GM12874 (cell line): Measurements from ENCODE around the gene IL3.

Source experiments
- TF ChIP-seq, protein P1 (sequence below): IDR thresholded peaks from 2 replicates; pipeline ENCODE4 v1.5.1; 2011; ENCODE audit warnings: low read depth, mild to moderate bottlenecking, control low read depth, low read length, moderate library complexity; ENCODE audit not compliant: insufficient read depth

The IL3 gene, protein sequence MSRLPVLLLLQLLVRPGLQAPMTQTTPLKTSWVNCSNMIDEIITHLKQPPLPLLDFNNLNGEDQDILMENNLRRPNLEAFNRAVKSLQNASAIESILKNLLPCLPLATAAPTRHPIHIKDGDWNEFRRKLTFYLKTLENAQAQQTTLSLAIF

DNA sequence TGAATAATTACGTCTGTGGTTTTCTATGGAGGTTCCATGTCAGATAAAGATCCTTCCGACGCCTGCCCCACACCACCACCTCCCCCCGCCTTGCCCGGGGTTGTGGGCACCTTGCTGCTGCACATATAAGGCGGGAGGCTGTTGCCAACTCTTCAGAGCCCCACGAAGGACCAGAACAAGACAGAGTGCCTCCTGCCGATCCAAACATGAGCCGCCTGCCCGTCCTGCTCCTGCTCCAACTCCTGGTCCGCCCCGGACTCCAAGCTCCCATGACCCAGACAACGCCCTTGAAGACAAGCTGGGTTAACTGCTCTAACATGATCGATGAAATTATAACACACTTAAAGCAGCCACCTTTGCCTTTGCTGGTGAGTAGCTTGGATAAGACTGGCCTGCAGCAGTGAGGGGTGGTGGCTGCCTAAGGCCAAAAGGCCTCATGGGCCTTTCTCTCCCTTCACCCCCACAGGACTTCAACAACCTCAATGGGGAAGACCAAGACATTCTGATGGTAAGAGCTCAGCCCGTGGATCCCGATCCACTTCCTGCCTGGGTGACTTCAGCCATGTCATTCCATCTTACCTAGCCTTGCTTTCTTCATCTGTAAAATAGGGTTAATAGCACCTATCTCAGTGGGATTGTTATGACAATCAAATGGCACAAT lies at the start of gene IL3:
IL3 (plus strand) TSS at position 155 of the 661 bp plus-strand sequence; CDS start at position 207, 52 bp downstream.
- TF ChIP-seq, protein P1, sequence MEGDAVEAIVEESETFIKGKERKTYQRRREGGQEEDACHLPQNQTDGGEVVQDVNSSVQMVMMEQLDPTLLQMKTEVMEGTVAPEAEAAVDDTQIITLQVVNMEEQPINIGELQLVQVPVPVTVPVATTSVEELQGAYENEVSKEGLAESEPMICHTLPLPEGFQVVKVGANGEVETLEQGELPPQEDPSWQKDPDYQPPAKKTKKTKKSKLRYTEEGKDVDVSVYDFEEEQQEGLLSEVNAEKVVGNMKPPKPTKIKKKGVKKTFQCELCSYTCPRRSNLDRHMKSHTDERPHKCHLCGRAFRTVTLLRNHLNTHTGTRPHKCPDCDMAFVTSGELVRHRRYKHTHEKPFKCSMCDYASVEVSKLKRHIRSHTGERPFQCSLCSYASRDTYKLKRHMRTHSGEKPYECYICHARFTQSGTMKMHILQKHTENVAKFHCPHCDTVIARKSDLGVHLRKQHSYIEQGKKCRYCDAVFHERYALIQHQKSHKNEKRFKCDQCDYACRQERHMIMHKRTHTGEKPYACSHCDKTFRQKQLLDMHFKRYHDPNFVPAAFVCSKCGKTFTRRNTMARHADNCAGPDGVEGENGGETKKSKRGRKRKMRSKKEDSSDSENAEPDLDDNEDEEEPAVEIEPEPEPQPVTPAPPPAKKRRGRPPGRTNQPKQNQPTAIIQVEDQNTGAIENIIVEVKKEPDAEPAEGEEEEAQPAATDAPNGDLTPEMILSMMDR: no peak

DNA sequence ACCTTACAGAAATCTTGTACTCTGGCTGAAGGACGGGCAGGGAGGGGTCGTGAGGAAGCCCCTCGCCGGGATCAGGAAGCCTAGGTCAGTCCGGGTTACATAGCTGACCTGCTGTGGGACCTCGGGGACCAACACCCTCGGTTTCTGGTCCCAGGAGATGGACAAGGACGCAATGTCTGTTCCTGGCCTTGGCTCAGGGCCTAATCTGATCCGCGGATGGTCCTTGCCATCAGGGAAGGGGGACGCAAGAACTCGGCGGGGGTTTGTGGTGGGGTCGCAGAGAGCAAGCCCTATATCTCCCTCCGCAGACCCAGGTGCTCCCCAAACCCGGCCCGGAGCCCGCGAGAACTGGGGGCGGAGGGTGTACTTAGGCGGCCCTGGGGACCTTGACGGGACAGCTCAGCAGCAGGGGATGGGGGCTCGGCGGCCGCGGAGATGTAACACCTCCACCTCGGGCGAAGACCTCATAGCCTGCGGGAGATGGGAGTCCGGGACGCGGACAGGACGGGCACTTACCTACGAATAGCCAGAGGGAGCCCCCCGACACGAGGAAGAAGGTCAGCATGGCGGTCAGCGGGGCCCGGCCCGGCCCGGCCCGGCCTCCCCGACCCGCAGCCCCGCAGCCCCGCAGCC lies 49.4 kb upstream of the IL3 start:
- TF ChIP-seq, protein P1: no peak

DNA sequence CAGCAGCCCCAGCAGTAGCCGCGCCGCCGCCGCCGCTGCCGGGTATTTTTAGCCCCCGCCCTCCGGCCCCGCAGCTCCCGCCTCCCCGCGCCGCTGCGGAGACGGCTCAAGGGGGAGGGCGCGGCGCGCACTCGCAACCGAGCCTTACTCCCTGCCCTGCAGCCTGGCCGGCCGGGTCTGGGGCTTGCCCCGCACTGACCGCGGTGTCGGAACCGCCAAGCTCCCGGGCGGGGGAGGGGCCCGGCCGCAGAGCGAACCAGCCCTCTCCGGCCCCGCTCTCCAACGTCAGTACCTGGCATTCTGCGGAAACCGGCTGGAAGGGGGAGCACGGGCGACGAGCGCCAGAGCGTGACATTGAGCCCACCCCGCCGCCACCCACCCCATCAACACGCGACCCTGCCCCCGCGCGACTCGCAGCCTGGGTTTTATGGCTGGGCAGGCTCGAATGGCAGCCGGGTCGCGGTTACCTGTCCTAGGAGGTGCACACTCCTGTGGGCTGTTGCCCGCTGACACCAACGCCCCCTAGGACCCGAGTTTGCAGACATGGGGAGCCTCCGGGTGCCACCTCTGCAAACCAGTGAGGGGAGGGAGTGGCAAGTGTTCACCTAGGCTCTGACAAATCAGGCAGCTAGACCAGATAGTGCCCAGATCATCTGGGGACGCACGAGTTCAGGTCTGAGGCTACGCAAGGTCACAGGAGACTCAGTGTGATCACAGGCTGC lies 48.7 kb upstream of the IL3 start, which contains the start of gene ACSL6:
ACSL6 (minus strand) TSS at position 37 of the 722 bp plus-strand sequence. CDS start 105 bp downstream, outside the sequence.
- TF ChIP-seq, protein P1: no peak

DNA sequence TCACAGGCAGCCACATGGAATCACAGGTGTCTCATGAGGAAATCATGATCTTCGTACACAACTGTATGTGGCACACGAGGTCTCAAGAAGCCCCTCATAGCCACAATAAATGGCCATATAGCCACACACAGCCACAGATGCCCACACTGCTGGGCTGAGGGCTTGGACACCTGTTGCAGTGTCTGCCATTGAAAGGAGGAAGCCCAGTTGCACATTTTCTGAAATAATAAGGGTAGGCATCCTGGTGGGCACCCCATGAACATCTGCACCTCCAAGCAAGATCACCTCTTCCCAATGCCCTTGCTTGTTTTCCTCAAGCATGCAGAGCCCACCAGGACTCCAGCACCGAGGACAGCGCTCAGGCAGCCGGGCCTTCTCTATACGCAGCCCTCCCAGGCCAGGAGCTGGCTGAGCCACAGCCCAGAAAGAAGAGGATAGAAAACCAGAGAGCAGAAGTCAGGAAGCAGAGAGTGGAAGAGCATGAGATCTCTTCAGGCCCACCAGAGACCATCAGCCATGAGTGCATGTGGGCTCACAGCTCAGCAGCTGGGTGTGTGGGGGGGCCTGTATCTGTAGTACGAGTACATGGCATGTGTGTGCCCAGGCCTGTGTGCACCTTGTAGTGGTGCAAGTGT lies 48.0 kb upstream of the IL3 start:
- TF ChIP-seq, protein P1: no peak

DNA sequence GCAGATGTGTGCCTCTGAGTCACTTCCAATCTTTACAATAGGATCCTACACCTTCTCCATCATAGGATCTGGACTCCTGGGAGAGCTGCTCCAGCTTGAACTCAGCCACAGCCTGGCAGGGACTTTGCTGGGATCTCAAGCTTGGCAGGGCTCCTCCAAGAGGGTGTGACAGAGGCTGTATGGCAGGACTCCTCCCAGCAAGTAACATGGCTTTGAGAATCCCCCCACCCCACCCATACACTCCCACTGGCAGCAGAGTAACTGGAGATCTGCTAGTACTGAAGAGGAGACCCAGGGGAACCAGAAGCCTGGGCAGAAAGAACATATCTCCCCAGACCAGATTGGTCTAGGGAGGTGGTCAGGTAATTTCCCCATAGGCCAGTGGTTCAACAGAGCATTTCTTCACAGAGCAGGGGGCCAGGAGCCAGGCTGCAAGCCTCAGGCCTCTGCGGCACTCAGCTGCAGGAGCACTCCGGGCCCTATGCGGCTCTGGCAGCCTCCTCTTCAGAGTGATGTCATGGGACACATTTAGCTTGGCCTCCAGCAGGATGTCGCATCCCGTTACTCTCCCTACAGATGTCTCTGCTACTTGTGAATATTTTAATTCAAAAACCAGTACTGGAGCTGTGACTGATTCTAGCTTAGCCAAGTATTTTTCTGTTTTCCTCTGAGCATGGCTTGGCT lies 47.3 kb upstream of the IL3 start:
- TF ChIP-seq, protein P1: no peak

DNA sequence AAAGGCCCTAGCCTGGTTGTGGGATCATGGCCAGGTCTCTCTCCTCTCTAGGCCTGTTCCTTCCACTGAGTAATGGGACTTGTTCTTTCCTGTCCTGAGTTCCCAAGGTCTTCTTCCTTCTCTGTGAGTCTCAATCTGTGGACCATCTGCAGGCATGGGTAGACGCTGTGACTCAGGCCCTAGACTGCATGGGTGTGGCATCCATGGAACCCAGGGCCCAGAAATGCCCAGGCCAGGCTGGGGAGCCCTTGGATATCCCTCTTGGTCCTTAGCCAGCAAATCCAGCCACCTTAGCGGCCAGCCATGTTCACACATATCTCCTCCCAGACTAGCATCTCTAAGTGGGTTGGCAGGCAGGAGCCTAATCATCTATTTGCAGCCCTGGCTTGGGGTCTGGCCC lies 46.7 kb upstream of the IL3 start:
- TF ChIP-seq, protein P1: no peak
